Ramos (cell line): ENCODE measurements around the gene NKAIN2.
"Not testable (repeated sequence)": the region's sequence is repeated elsewhere in the genome, so short reads cannot be mapped to it uniquely, and the experiment has no call there.

Experiments used
- in situ Hi-C: fragments of 300-500 bp; cut with MboI; formaldehyde crosslinking; loops from one replicate; pipeline ENCODE4 v1.14.3; 2022; ENCODE audit warnings: low sequenced_read_pairs; ENCODE audit not compliant: unreplicated experiment

The NKAIN2 gene

GRCh38 chr6:124158024-124158423 lies 354.4 kb downstream of the NKAIN2 start:
- in situ Hi-C loops: no loop called here

DNA sequence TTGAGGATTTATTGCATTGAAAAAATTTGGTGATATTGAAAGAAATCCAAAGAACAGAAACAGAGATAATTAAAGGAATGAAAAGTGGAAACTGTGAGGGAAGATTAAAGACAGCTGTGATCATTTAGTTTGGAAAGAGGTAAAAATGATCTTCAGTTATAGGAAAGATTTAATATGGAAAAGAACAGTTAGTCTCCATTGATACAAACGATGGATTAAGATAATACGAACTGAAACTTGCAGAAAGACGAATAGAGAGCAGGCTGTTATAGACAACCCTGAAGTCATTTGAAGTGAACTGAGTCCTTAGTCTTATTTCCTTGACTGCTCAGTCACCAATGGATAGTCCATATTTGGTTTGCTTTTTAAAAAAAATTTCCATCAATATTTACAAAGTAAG lies 360.0 kb downstream of the NKAIN2 start:
- in situ Hi-C loops: no loop called here

- in situ Hi-C loops: no loop called here
Observed at GRCh38 chr6:124164343-124164742, 360.7 kb downstream of the NKAIN2 start.

GRCh38 chr6:124167249-124167648 lies 363.6 kb downstream of the NKAIN2 start:
- in situ Hi-C loops: not testable (repeated sequence)

GRCh38 chr6:124190256-124190655 lies 386.6 kb downstream of the NKAIN2 start:
- in situ Hi-C loops: no loop called here

DNA sequence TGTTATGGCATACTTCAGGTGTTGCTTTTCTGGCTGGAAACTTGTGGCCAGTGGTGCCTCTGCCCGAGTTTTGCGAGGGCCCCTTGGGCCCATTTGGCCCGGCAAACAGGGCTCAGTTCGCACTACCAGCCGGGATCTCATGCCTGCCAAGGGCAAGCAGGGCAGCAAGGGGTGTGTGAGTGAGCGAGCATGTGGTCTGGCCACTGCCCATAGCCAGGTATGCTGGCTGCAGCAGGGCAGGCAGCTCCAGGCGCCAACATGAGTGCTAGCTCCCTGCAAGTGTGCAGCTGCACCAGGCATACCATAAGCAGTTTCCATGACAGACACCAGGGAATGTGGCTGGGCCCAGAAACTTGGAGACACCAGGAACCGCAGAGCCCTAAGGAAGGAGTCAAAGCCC lies 389.5 kb downstream of the NKAIN2 start:
- in situ Hi-C loops: no loop called here

DNA sequence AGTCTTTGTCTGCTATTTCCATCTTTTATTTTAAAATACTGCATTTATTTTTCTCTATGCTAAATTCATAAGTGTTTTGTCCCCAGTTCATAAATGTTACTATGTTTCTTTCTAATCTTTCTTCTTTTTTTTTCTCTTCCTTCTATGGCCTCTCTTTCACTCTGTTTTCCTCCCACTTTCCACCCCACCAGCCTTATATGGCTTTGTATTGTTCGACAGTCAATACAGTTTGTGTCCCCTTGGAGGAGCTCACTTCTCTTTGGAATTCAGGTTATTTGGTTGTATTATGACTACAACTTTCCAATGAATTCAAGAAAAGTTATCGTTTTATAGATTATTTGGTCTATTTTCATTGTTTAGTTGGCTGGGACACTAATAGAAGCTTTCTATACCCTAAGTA lies 393.5 kb downstream of the NKAIN2 start:
- in situ Hi-C loops: no loop called here

DNA sequence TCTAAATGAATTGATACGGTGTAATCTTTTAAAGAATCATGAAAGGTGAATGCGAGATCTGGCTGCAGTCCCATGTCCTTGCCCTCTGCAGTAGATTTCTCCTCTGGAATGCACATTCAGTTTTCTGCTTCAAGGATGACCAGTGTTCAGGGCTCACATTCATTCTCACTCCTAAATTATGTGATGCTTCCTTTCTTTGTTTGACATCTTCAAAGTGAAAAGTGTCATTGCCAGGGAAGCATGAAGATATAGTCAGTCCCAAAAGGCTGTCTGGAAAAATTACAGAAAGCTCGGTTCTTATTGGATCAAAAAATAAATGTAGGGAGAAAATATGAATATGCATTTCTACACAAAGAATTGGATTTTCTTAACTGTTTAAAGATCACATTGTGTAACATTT lies 395.6 kb downstream of the NKAIN2 start:
- in situ Hi-C loops: no loop called here

- in situ Hi-C loops: no loop called here
Observed at GRCh38 chr6:124200661-124201060, 397.0 kb downstream of the NKAIN2 start.

- in situ Hi-C loops: no loop called here
Observed at GRCh38 chr6:124203101-124203811, 399.6 kb downstream of the NKAIN2 start.

DNA sequence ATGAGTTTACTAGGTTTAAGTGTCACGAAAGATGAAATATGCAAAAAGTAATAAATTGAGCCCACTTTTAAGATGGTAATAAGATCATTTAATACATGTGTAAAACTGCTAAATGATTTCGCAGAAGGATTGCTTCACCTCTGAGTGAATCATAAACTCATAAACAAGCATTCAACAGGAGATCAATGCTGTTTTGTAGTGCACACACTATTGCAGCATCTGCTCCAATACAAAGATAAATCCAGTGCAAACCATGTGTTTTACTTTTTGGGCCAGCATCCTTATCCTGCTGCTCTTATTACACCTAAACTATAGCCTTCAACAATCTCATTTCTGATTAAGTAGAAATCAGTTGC lies 400.1 kb downstream of the NKAIN2 start:
- in situ Hi-C loops: no loop called here

GRCh38 chr6:124205921-124206320 lies 402.3 kb downstream of the NKAIN2 start:
- in situ Hi-C loops: no loop called here

DNA sequence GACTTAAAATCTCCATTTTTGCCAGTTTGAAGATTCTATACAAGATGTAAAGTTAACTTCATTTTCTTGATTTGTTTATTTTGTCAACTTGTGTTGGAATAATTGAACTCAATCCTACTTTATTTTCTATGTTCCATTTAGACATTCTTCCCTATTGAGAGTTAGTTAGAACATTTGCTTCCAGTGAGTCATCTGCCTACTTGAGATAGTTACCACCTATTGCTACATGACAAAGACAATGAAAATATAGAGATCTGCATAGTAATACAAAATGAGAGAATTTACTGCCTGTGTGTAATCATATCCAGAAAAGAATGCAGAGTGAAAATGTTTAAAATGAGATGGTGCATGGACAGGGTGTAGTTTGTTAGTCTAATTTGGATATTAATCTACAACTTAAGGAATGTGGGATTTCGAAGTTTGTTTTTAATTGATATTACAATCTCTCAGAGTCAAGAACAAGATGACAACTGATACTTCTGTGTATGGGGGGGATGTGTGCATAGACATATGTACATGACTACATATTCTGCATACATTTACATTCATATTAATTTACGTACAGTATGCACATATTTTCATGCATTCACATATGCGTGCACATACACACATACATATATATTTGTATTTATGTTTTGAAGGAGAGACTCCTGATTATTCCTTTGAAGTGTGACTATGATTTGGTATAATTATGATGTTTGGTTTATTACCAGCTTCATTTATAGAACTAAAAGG lies 420.1 kb downstream of the NKAIN2 start:
- in situ Hi-C loops: no loop called here

GRCh38 chr6:124226396-124226795 lies 422.7 kb downstream of the NKAIN2 start:
- in situ Hi-C loops: no loop called here

GRCh38 chr6:124233221-124233620 lies 429.6 kb downstream of the NKAIN2 start:
- in situ Hi-C loops: no loop called here

DNA sequence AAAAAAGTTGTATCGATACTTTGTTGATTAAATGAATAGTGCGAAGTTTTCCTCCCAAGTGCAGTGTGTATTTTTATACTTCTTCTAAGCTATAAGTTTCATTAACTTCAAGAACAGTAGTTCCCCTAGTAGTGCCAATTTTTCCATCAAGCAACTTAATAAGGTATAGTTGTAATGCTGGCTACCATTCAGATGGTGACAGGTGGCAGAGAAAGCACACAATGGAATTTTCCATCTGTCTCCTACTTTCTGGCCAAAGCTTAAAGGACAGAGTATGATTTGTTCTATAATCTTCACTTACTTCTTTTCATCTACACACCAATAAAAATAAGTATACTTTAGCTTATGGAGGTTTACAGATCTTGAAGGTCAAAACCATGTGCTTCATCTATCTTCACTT lies 431.1 kb downstream of the NKAIN2 start:
- in situ Hi-C loops: no loop called here

DNA sequence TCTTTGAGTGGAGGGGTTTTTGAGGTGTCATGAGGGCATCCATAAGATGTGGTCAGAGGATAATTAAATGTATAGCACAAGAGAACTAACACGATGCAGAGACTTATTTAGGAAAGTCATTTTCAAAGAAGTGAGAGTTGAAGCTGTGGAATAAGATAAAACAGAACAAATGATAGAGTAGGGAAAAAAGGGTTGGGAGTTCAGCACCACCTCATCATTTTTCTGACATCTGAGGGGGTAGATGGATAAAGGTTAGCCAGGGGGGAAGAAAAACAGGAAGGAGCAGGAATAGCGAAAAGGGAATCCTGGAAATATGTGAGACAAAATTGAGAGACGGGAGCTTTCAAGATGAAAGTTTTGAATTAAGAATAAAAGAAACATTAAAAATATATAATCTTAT lies 434.2 kb downstream of the NKAIN2 start:
- in situ Hi-C loops: no loop called here

DNA sequence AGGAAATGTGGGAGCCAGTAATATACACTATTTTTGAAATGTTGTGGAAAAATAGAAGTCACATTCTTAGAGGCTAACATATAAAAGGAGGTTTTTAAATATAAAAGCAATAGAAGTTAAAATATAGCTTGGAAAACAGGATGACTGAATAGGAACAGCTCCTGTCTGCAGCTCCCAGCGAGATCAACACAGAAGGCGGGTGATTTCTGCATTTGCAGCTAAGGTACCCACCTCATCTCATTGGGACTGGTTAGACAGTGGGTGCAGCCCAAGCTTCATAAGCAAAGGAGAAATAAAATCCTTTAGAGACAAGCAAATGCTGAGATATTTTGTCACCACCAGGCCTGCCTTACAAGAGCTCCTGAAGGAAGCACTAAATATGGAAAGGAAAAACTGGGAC lies 434.7 kb downstream of the NKAIN2 start:
- in situ Hi-C loops: not testable (repeated sequence)

DNA sequence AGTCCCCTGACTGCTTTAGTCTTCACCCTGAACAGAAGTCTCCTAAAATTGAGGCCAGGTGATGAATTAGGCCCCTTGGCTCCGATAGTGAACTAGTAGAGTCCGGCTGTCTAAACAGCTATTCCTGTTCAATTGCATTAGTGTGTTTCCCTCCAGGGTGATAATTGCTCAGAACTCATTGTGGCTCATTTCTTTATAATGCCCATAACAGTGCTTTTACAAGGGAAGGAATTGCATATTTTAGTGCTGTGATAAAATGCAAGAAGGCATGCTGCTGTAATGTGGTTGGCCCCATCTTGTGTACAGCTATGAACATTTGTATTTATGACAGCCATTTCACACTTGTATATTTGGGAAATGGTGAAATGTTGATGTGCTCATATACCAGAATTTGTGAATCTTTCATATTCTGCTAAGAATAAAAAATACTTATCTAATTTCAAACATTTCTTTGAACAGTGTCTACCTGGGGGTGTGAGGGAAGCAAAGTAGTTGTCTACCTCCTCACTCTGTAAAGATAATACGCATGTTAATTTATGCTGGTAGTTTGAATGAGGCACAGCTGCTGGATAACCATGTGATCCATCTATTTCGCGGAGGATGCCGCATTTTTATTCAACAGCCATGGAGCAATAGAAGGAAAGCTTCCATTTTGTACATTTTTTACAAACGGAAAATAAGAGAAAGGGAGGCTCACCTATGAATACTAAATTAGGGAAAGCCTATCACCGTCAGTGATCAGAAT lies 451.4 kb downstream of the NKAIN2 start:
- in situ Hi-C loops: no loop called here

- in situ Hi-C loops: no loop called here
Observed at GRCh38 chr6:124260337-124260736, 456.7 kb downstream of the NKAIN2 start.

- in situ Hi-C loops: no loop called here
Observed at GRCh38 chr6:124269733-124270132, 466.1 kb downstream of the NKAIN2 start.
